HEK293T (cell line): ENCODE data around the gene RNF144B.

ENCODE experiments used
- BHLHE40 ChIP-seq: fragments of 450-650 bp; IDR thresholded peaks from 2 replicates; pipeline ENCODE4 v1.6.1; 2016; ENCODE audit warnings: mild to moderate bottlenecking, moderate library complexity, borderline replicate concordance
- ELF4 ChIP-seq: fragments of 450-650 bp; IDR thresholded peaks from 2 replicates; pipeline ENCODE4 v1.6.1; 2017; ENCODE audit warnings: antibody characterized with exemption
- FOXA1 ChIP-seq: fragments of 450-650 bp; IDR thresholded peaks from 2 replicates; pipeline ENCODE4 v1.6.1; 2016; ENCODE audit warnings: mild to moderate bottlenecking
- HDGF ChIP-seq: fragments of 450-650 bp; IDR thresholded peaks from 2 replicates; pipeline ENCODE4 v1.6.1; 2017; ENCODE audit warnings: antibody characterized with exemption, borderline replicate concordance
- L3MBTL2 ChIP-seq: fragments of 450-650 bp; conservative IDR thresholded peaks from 2 replicates; pipeline ENCODE4 v1.6.1; 2016; ENCODE audit warnings: mild to moderate bottlenecking
- SP1 ChIP-seq: fragments of 450-650 bp; IDR thresholded peaks from 2 replicates; pipeline ENCODE4 v1.6.1; 2017
- ZNF384 ChIP-seq: fragments of 450-650 bp; IDR thresholded peaks from 2 replicates; pipeline ENCODE4 v1.6.1; 2016

DNA sequence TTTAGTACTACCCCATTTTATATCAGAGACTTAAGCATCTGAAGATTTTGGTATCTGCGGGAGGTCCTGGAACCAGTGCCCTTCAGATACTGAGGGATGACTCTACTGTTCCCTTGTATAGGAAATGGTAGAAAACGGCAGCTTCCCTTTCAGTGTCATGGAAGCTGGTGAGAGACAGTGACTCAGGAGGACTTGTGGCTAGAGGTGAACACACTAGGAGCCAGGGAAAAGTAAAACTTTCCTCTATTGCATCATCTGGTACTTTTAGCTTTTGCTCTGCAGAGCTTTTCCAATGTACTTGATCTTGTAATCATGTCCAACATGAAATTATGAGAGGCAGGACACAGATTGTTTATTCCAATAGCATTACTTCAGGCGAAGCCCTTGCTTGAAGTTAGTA lies 45.0 kb downstream of the RNF144B start:
- no peak for TF ChIP-seq SP1
- TF ChIP-seq FOXA1 = no peak
- no peak for TF ChIP-seq HDGF
- TF ChIP-seq ZNF384 = no peak
- TF ChIP-seq BHLHE40 = no peak
- no peak for TF ChIP-seq L3MBTL2
- no peak for TF ChIP-seq ELF4
